GM23248 (cell line): ENCODE results near the gene RLF. TPM values are rescaled to one million over a fixed set of nuclear protein-coding genes. Genes with fewer than 3 reads are reported as not detected.
A peak's percentile ranks its signal among the peaks of the same experiment; 100 is the strongest.

Experiments
- DNase-seq: peaks from one replicate; pipeline ENCODE4 v3.0.0-alpha.2; 2015
- H2AFZ ChIP-seq: fragments of 200-600 bp; sonication (generic); 2 replicates; pipeline ENCODE4 v1.6.1; 2016; ENCODE audit warnings: antibody characterized with exemption
- H3F3A ChIP-seq: fragments of 200-600 bp; sonication (generic); 2 replicates; pipeline ENCODE4 v1.6.1; 2016; ENCODE audit warnings: mild to moderate bottlenecking, antibody characterized with exemption, mixed run types; ENCODE audit not compliant: insufficient read depth
- H3K27ac ChIP-seq: fragments of 200-600 bp; sonication (generic); 2 replicates; pipeline ENCODE4 v1.5.1; 2016; ENCODE audit warnings: mild to moderate bottlenecking
- H3K27me3 ChIP-seq: fragments of 200-600 bp; sonication (generic); replicated peaks from 2 replicates; pipeline ENCODE4 v1.6.1; 2016; ENCODE audit warnings: mild to moderate bottlenecking; ENCODE audit not compliant: insufficient read depth
- H3K36me3 ChIP-seq: fragments of 200-600 bp; sonication (generic); 2 replicates; pipeline ENCODE4 v1.6.1; 2016; ENCODE audit warnings: low read depth, mild to moderate bottlenecking
- H3K4me1 ChIP-seq: fragments of 200-600 bp; sonication (generic); 2 replicates; pipeline ENCODE4 v1.6.1; 2016; ENCODE audit warnings: mild to moderate bottlenecking; ENCODE audit not compliant: insufficient read depth
- H3K4me2 ChIP-seq: fragments of 200-600 bp; sonication (generic); one replicate; pipeline ENCODE4 v1.6.1; 2016; ENCODE audit warnings: mild to moderate bottlenecking; ENCODE audit not compliant: unreplicated experiment
- H3K4me3 ChIP-seq: fragments of 200-600 bp; sonication (generic); 2 replicates; pipeline ENCODE4 v1.5.1; 2016; ENCODE audit warnings: mild to moderate bottlenecking
- H3K79me2 ChIP-seq: fragments of 200-600 bp; sonication (generic); 2 replicates; pipeline ENCODE4 v1.6.1; 2016; ENCODE audit warnings: mild to moderate bottlenecking; ENCODE audit not compliant: insufficient read depth
- H3K9ac ChIP-seq: fragments of 200-600 bp; sonication (generic); 2 replicates; pipeline ENCODE4 v1.6.1; 2016; ENCODE audit warnings: mild to moderate bottlenecking
- H3K9me2 ChIP-seq: fragments of 200-600 bp; sonication (generic); 2 replicates; pipeline ENCODE4 v1.6.1; 2016; ENCODE audit warnings: mixed run types, mild to moderate bottlenecking, moderate library complexity; ENCODE audit not compliant: insufficient read depth
- H3K9me3 ChIP-seq: fragments of 200-600 bp; sonication (generic); one replicate; pipeline ENCODE4 v1.6.1; 2017; ENCODE audit warnings: low read depth
- H4K20me1 ChIP-seq: fragments of 200-600 bp; sonication (generic); 2 replicates; pipeline ENCODE4 v1.6.0; 2016; ENCODE audit not compliant: insufficient read depth
- EZH2 ChIP-seq: fragments of 200-600 bp; sonication (generic); IDR thresholded peaks from 2 replicates; pipeline ENCODE4 v1.6.1; 2018; ENCODE audit warnings: antibody characterized with exemption, mild to moderate bottlenecking; ENCODE audit not compliant: insufficient read depth, poor library complexity, severe bottlenecking
- EZH2phosphoT487 ChIP-seq: fragments of 200-600 bp; sonication (generic); IDR thresholded peaks from 2 replicates; pipeline ENCODE4 v1.6.1; 2018; ENCODE audit warnings: antibody characterized with exemption, moderate library complexity, mild to moderate bottlenecking, low read depth; ENCODE audit not compliant: insufficient read depth
- WGBS, 2 experiments: methylation state at CpG; one replicate each; pipeline ENCODE4 v1.1.6; 2015 to 2017; ENCODE audit warnings: low lambda C conversion rate in 2 of 2, low coverage in 1 of 2; ENCODE audit errors: missing lambda C conversion rate in 2 of 2; 5-methylcytosine and 5-hydroxymethylcytosine counted together
- in situ Hi-C: fragments of 300-500 bp; cut with MboI; formaldehyde crosslinking; loops from 2 replicates; pipeline ENCODE4 v1.15.0; 2020
- polyA plus RNA-seq: library from polyadenylated mRNA; unstranded; fragments of >200 nt; fragmentation: Nextera tagmentation; extraction: Ambion mirVana; gene quantifications from 2 replicates; pipeline ENCODE4 v1.2.1, GENCODE V29; 2016
- total RNA-seq: library from RNA; depleted of rRNA; stranded (reverse); fragments of >200 nt; shearing (Covaris generic); gene quantifications from 2 replicates; pipeline ENCODE4 v1.2.3, GENCODE V29; 2014

Gene RLF
- total and polyA plus RNA-seq, 2 experiments from 2014 or later: 6.7 to 16.4 TPM

- Histone ChIP-seq H3K4me3 (no peak overlapping the region), H2AFZ (no peak overlapping the region), H3K27me3 (no peaks in the 10 kb centered on the region), H3K27ac (no peak overlapping the region), H3K79me2 (peaks cover 91% of the 10 kb centered on the region), H3K9ac (no peak overlapping the region), H3K4me1 (no peaks in the 10 kb centered on the region), H3F3A (no peaks in the 10 kb centered on the region; the same call in 1 of the 2 replicates), H3K4me2 (no peak overlapping the region), H3K36me3 (peaks cover 37% of the 10 kb centered on the region), H3K9me2 (no peaks in the 10 kb centered on the region), H4K20me1 (no peaks in the 10 kb centered on the region), H3K9me3 (no peaks in the 10 kb centered on the region)
- peak; percentile 10 for DNase-seq
- in situ Hi-C loops: no loop called here
- 100% methylated on average over 1 of the region's 1 CpG for WGBS, 2 experiments
- TF ChIP-seq EZH2phosphoT487 (no peak), EZH2 (no peak)
Measured at GRCh38 chr1:40197656-40198055, 36.5 kb downstream of the RLF start.

- Histone ChIP-seq H3K27ac (no peak overlapping the region), H4K20me1 (no peaks in the 10 kb centered on the region), H2AFZ (no peak overlapping the region), H3F3A (no peaks in the 10 kb centered on the region; the same call in 1 of the 2 replicates), H3K79me2 (peaks cover 91% of the 10 kb centered on the region), H3K27me3 (no peaks in the 10 kb centered on the region), H3K4me3 (no peak overlapping the region), H3K9me3 (no peaks in the 10 kb centered on the region), H3K4me2 (no peak overlapping the region), H3K9ac (no peak overlapping the region), H3K4me1 (no peaks in the 10 kb centered on the region), H3K9me2 (no peaks in the 10 kb centered on the region), H3K36me3 (peaks cover 31% of the 10 kb centered on the region)
- TF ChIP-seq EZH2phosphoT487: no peak
- no peak for TF ChIP-seq EZH2
- DNase-seq: no peak
- WGBS, 2 experiments: 91 to 100% methylated on average over 3 of the region's 3 CpGs
- in situ Hi-C loops: no loop called here
Measured at GRCh38 chr1:40199126-40199525, 37.9 kb downstream of the RLF start.

DNA sequence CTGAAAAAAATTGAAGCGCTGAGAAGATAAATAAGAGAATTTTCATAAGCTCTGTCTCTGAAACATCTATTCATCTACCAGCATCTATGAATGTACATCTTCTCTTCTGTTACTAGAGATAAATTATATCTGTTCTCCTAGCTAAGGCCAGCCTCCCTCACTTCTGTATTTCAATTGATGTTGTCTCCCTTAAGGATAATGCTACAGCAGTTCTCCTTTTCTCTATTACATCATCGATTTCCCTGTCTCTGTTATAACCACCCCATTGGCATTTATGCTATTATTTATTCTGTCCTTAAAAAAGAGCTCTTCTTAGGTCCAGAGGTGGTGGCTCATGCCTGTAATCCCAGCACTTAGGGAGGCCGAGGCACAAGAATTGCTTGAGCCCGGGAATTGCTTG, 43.7 kb downstream of the RLF start:
- Histone ChIP-seq H3K9me2 (no peaks in the 10 kb centered on the region), H3K9ac (no peak overlapping the region), H4K20me1 (peaks cover 8% of the 10 kb centered on the region; the same call in 1 of the 2 replicates), H2AFZ (no peak overlapping the region), H3K27ac (no peak overlapping the region), H3K4me1 (no peaks in the 10 kb centered on the region), H3K4me2 (no peak overlapping the region), H3K9me3 (no peaks in the 10 kb centered on the region), H3K4me3 (no peak overlapping the region), H3K36me3 (peaks cover 16% of the 10 kb centered on the region; the same call in 1 of the 2 replicates), H3K79me2 (peaks cover 91% of the 10 kb centered on the region), H3F3A (no peaks in the 10 kb centered on the region), H3K27me3 (no peaks in the 10 kb centered on the region)
- WGBS, 2 experiments: 97 to 98% methylated on average over 4 of the region's 4 CpGs
- in situ Hi-C loops: no loop called here
- TF ChIP-seq EZH2 (no peak), EZH2phosphoT487 (no peak)
- DNase-seq: no peak

DNA sequence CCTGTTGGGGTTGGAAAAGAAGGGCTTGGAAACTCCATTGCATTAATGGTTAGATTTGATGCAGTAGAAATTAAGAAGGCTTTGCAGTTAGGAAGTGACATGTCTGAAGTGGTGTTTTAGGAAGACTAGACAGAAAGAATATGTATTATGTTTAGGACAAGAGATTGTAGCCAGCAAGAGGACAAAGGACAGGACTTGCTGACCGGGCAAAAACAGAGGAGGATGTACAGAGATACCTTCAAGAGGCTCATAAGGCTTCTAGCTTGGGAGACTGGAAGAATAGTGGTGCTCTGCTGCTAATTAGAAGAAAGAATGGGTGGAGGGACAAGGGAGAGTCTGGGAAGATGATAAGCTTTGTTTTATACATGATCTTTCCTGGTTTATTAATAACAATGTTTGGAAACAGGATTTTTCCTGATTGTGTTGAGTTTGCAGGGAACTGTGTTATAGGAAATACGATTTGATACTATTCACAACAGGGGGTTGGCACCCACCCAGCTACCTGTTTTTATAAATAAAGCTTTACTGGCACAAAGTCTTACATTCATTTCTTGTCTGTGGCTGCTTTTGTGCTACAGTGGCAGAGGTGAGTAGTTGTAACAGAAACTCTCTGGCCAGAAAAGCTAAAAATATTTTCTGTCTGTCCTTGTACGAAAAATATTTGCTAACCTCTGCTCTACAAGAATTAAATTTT, 49.5 kb downstream of the RLF start:
- Histone ChIP-seq H3K9me3 (no peaks in the 10 kb centered on the region), H3K4me2 (no peak overlapping the region), H3F3A (no peaks in the 10 kb centered on the region), H3K9me2 (no peaks in the 10 kb centered on the region), H2AFZ (no peak overlapping the region), H3K27me3 (no peaks in the 10 kb centered on the region), H3K4me1 (no peaks in the 10 kb centered on the region), H3K4me3 (no peak overlapping the region), H3K27ac (no peak overlapping the region), H3K9ac (no peak overlapping the region), H3K79me2 (peaks cover 96% of the 10 kb centered on the region), H3K36me3 (peaks cover 23% of the 10 kb centered on the region), H4K20me1 (peaks cover 8% of the 10 kb centered on the region; the same call in 1 of the 2 replicates)
- no peak for DNase-seq
- in situ Hi-C loops: no loop called here
- 98 to 100% methylated on average over 3 of the region's 3 CpGs for WGBS, 2 experiments
- no peak for TF ChIP-seq EZH2phosphoT487
- TF ChIP-seq EZH2: no peak
